HUES64 (cell line): ENCODE results near the gene NANS. TPM values are rescaled to one million over a fixed set of nuclear protein-coding genes. Genes with fewer than 3 reads are reported as not detected.
A peak's percentile ranks its signal among the peaks of the same experiment; 100 is the strongest.

Experiments used
- H3K27ac ChIP-seq: 2 replicates; pipeline ENCODE4 v1.7.0; 2013; ENCODE audit warnings: low read depth, low read length, inconsistent platforms
- H3K27me3 ChIP-seq: 2 replicates; pipeline ENCODE4 v1.6.1; 2013; ENCODE audit warnings: mild to moderate bottlenecking, low read length; ENCODE audit not compliant: insufficient read depth
- H3K36me3 ChIP-seq: 2 replicates; pipeline ENCODE4 v1.6.1; 2013; ENCODE audit warnings: mild to moderate bottlenecking, low read length; ENCODE audit not compliant: insufficient read depth
- H3K4me1 ChIP-seq: 2 replicates; pipeline ENCODE4 v1.6.1; 2013; ENCODE audit warnings: mild to moderate bottlenecking, low read length, moderate library complexity; ENCODE audit not compliant: insufficient read depth
- H3K4me3 ChIP-seq: 2 replicates; pipeline ENCODE4 v1.5.1; 2013; ENCODE audit warnings: mild to moderate bottlenecking, low read length, moderate library complexity
- H3K9ac ChIP-seq: 2 replicates; pipeline ENCODE4 v1.6.1; 2013; ENCODE audit warnings: mild to moderate bottlenecking, low read depth, low read length
- H3K9me3 ChIP-seq: 2 replicates; pipeline ENCODE4 v1.6.1; 2013; ENCODE audit warnings: low read depth, low read length; ENCODE audit not compliant: insufficient read depth
- WGBS: fragments of 150-250, 120-280 bp; methylation state at CpG from one replicate; pipeline ENCODE4 v1.1.7; 2013; ENCODE audit warnings: missing lambda C conversion rate; 5-methylcytosine and 5-hydroxymethylcytosine counted together
- polyA plus RNA-seq, 2 experiments: library from polyadenylated mRNA; stranded (reverse); fragments of 50-300 nt; gene quantifications; one replicate each; pipeline ENCODE4 v1.2.3, GENCODE V29; 2013

The NANS gene
- 50.1 TPM for polyA plus RNA-seq (2013, experiment 1 of 2)
- polyA plus RNA-seq (2013, experiment 2 of 2), result 53.4 TPM

- Histone ChIP-seq H3K9ac (peak within 1 kb of the TSS; percentile 87), H3K27ac (peak within 1 kb of the TSS; percentile 71; the same call in 1 of the 2 replicates), H3K4me1 (0 out of 2 replicates have a peak, but pooled peaks cover 3% of the 10 kb centered on the region), H3K4me3 (peak within 1 kb of the TSS; percentile 92), H3K36me3 (peaks cover 6% of the 10 kb centered on the region), H3K27me3 (peaks cover 9% of the 10 kb centered on the region; the same call in 1 of the 2 replicates), H3K9me3 (no peaks in the 10 kb centered on the region)
- 2% methylated on average over 80 of the region's 80 CpGs for WGBS
Observed at GRCh38 chr9:98056269-98057137, at the start of gene NANS. TSS of gene NANS (plus strand) at chr9:98056732. CDS start at chr9:98056809, 77 bp downstream.

GRCh38 chr9:98007251-98007928 lies 49.1 kb upstream of the NANS start:
- Histone ChIP-seq H3K9me3 (no peaks in the 10 kb centered on the region), H3K36me3 (peaks cover 99% of the 10 kb centered on the region), H3K27ac (no peak overlapping the region), H3K4me3 (no peak overlapping the region), H3K4me1 (no peaks in the 10 kb centered on the region), H3K27me3 (no peaks in the 10 kb centered on the region), H3K9ac (no peak overlapping the region)
- 96% methylated on average over 13 of the region's 13 CpGs for WGBS

GRCh38 chr9:98008764-98009163 lies 47.8 kb upstream of the NANS start:
- no peaks in the 10 kb centered on the region for H3K27me3 ChIP-seq
- H3K4me1 ChIP-seq, result no peaks in the 10 kb centered on the region
- 96% methylated on average over 2 of the region's 3 CpGs for WGBS
- H3K4me3 ChIP-seq, result no peak overlapping the region
- H3K9ac ChIP-seq, result no peak overlapping the region
- H3K9me3 ChIP-seq, result no peaks in the 10 kb centered on the region
- no peak overlapping the region for H3K27ac ChIP-seq
- peaks cover 99% of the 10 kb centered on the region for H3K36me3 ChIP-seq

GRCh38 chr9:98009437-98009836 lies 47.1 kb upstream of the NANS start:
- 93% methylated on average over 6 of the region's 6 CpGs for WGBS
- no peaks in the 10 kb centered on the region for H3K9me3 ChIP-seq
- no peak overlapping the region for H3K9ac ChIP-seq
- H3K36me3 ChIP-seq, result peaks cover 98% of the 10 kb centered on the region
- no peak overlapping the region for H3K4me3 ChIP-seq
- no peaks in the 10 kb centered on the region for H3K4me1 ChIP-seq
- H3K27me3 ChIP-seq, result no peaks in the 10 kb centered on the region
- no peak overlapping the region for H3K27ac ChIP-seq

- WGBS, result 92% methylated on average over 1 of the region's 1 CpG
- Histone ChIP-seq H3K4me1 (no peaks in the 10 kb centered on the region), H3K27ac (no peak overlapping the region)
Observed at GRCh38 chr9:98009936-98010335, 46.6 kb upstream of the NANS start.

DNA sequence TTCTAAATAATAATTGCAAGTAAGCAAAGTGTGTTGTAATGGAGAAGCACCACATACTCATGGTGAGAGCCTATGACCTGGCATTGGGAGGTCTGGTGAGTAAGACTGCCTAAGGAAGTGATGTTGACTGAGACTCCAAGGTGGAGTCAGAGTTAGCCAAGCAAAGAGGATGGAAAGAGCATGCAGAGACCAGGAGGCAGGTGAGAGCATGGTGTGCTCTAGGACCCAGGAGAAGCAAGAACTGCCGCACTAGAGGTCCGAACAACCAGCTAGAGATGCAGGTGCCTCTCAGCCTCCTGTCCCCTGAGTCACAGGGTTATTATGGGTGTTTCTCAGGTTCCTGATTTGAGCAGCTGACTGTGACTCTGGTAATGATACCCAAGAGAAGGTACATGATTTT lies 46.1 kb upstream of the NANS start:
- peaks cover 98% of the 10 kb centered on the region for H3K36me3 ChIP-seq
- H3K27me3 ChIP-seq, result no peaks in the 10 kb centered on the region
- H3K4me3 ChIP-seq, result no peak overlapping the region
- no peak overlapping the region for H3K9ac ChIP-seq
- H3K9me3 ChIP-seq, result no peaks in the 10 kb centered on the region
- H3K4me1 ChIP-seq, result no peaks in the 10 kb centered on the region
- WGBS, result 66% methylated on average over 2 of the region's 2 CpGs
- H3K27ac ChIP-seq, result no peak overlapping the region

More at GRCh38 chr9:98009936-98010335, 46.6 kb upstream of the NANS start:
- no peaks in the 10 kb centered on the region for H3K27me3 ChIP-seq
- H3K9ac ChIP-seq, result no peak overlapping the region
- no peak overlapping the region for H3K4me3 ChIP-seq
- H3K9me3 ChIP-seq, result no peaks in the 10 kb centered on the region
- H3K36me3 ChIP-seq, result peaks cover 98% of the 10 kb centered on the region

DNA sequence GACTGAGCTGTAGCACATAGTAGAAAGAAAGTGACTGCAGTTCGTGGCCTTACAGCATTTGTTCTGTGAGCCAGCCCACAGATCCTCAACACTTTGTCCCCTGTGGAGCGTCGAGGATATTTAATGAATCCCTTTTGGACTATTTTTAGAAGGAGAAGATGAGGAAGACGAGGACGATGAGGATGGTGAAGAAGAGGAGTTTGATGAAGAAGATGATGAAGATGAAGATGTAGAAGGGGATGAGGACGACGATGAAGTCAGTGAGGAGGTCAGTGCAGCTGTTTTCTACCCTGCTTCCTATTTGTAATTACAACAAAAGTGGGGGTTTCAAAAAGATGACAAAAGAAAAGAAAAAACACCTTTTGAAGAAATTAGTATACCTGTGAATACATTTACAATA lies 45.4 kb upstream of the NANS start:
- Histone ChIP-seq H3K36me3 (peaks cover 98% of the 10 kb centered on the region), H3K27me3 (no peaks in the 10 kb centered on the region), H3K9me3 (no peaks in the 10 kb centered on the region), H3K4me3 (no peak overlapping the region), H3K27ac (no peak overlapping the region), H3K4me1 (no peaks in the 10 kb centered on the region), H3K9ac (no peak overlapping the region)
- WGBS, result 95% methylated on average over 7 of the region's 7 CpGs

GRCh38 chr9:98016137-98016680 lies 40.3 kb upstream of the NANS start:
- no peaks in the 10 kb centered on the region for H3K4me1 ChIP-seq
- 97% methylated on average over 4 of the region's 4 CpGs for WGBS
- H3K9me3 ChIP-seq, result no peaks in the 10 kb centered on the region
- H3K36me3 ChIP-seq, result peaks cover 76% of the 10 kb centered on the region
- H3K9ac ChIP-seq, result no peak overlapping the region
- no peak overlapping the region for H3K4me3 ChIP-seq
- no peak overlapping the region for H3K27ac ChIP-seq
- H3K27me3 ChIP-seq, result no peaks in the 10 kb centered on the region

- peaks cover 65% of the 10 kb centered on the region for H3K36me3 ChIP-seq
- H3K4me3 ChIP-seq, result no peak overlapping the region
- H3K27ac ChIP-seq, result no peak overlapping the region
- H3K9me3 ChIP-seq, result no peaks in the 10 kb centered on the region
- no peaks in the 10 kb centered on the region for H3K4me1 ChIP-seq
- 94% methylated on average over 1 of the region's 1 CpG for WGBS
- no peaks in the 10 kb centered on the region for H3K27me3 ChIP-seq
- H3K9ac ChIP-seq, result no peak overlapping the region
Observed at GRCh38 chr9:98017306-98017705, 39.2 kb upstream of the NANS start.

DNA sequence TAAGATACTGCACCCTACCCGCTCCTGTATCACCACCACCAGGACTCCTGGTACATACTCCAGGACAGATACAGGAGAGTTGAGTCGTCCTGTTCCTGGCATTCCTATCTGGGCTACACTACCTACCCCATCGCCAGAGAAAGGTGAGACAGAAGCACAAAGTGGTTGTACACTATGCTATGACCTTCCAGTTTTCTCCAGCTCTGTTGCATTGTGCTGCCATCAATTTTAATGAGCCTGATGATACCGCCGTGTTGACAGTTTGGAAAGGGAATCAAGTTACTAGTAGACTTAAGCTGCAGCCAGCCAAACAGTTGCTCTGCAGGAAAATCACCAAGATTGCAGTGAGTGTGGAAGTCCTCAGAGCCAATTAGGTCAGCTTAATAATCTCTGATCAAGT lies 38.2 kb upstream of the NANS start:
- WGBS, result 92% methylated on average over 5 of the region's 5 CpGs
- Histone ChIP-seq H3K27ac (no peak overlapping the region), H3K4me3 (no peak overlapping the region), H3K9ac (no peak overlapping the region), H3K36me3 (peaks cover 55% of the 10 kb centered on the region), H3K9me3 (no peaks in the 10 kb centered on the region), H3K27me3 (no peaks in the 10 kb centered on the region), H3K4me1 (no peaks in the 10 kb centered on the region)

- H3K9ac ChIP-seq, result no peak overlapping the region
- H3K4me1 ChIP-seq, result no peaks in the 10 kb centered on the region
- peaks cover 48% of the 10 kb centered on the region for H3K36me3 ChIP-seq
- 69% methylated on average over 4 of the region's 4 CpGs for WGBS
- H3K4me3 ChIP-seq, result no peak overlapping the region
- no peaks in the 10 kb centered on the region for H3K9me3 ChIP-seq
- H3K27me3 ChIP-seq, result no peaks in the 10 kb centered on the region
- H3K27ac ChIP-seq, result no peak overlapping the region
Observed at GRCh38 chr9:98019098-98019497, 37.4 kb upstream of the NANS start.
